SK-N-SH (cell line): ENCODE results near the gene TGFB1I1.

Experiments
- EP300 ChIP-seq, 2 experiments: IDR thresholded peaks; 2 replicates each; pipeline versions ENCODE4 v1.4.0 to v1.6.1; 2012; ENCODE audit warnings: borderline replicate concordance in 1 of 2, low read depth in 1 of 2, low read length in 1 of 2
- NRF1 ChIP-seq: IDR thresholded peaks from 2 replicates; pipeline ENCODE4 v1.6.1; 2012; ENCODE audit warnings: low read depth, mild to moderate bottlenecking, low read length
- RAD21 ChIP-seq: IDR thresholded peaks from 2 replicates; pipeline ENCODE4 v1.6.1; 2012; ENCODE audit warnings: mild to moderate bottlenecking, low read length
- RCOR1 ChIP-seq: fragments of 150-350 bp; IDR thresholded peaks from 2 replicates; pipeline ENCODE4 v1.6.1; 2017; ENCODE audit warnings: antibody characterized with exemption, low read length
- RXRA ChIP-seq: IDR thresholded peaks from 2 replicates; pipeline ENCODE4 v1.4.0; 2012; ENCODE audit warnings: low read depth, mild to moderate bottlenecking, borderline replicate concordance
- TEAD4 ChIP-seq: IDR thresholded peaks from 2 replicates; pipeline ENCODE4 v1.4.0; 2012; ENCODE audit warnings: mild to moderate bottlenecking, borderline replicate concordance; ENCODE audit not compliant: insufficient read depth
- USF2 ChIP-seq: fragments of 150-350 bp; IDR thresholded peaks from 2 replicates; pipeline ENCODE4 v1.6.1; 2017; ENCODE audit warnings: antibody characterized with exemption, low read length, low read depth, borderline replicate concordance
- TF ChIP-seq, protein P1 (sequence below): fragments of 200-600 bp; sonication (generic); IDR thresholded peaks from 2 replicates; pipeline ENCODE4 v1.6.1; 2017; ENCODE audit warnings: antibody characterized with exemption, mild to moderate bottlenecking, moderate library complexity

- TF ChIP-seq NRF1 (no peak), EP300 (IDR thresholded peaks at IDR 0.05; ENCODE audit: borderline replicate concordance in 1 of 2, low read depth in 1 of 2, low read length in 1 of 2) (no peak), TEAD4 (no peak), RAD21 (no peak), RXRA (no peak), RCOR1 (no peak), USF2 (no peak)
- TF ChIP-seq, protein P1, sequence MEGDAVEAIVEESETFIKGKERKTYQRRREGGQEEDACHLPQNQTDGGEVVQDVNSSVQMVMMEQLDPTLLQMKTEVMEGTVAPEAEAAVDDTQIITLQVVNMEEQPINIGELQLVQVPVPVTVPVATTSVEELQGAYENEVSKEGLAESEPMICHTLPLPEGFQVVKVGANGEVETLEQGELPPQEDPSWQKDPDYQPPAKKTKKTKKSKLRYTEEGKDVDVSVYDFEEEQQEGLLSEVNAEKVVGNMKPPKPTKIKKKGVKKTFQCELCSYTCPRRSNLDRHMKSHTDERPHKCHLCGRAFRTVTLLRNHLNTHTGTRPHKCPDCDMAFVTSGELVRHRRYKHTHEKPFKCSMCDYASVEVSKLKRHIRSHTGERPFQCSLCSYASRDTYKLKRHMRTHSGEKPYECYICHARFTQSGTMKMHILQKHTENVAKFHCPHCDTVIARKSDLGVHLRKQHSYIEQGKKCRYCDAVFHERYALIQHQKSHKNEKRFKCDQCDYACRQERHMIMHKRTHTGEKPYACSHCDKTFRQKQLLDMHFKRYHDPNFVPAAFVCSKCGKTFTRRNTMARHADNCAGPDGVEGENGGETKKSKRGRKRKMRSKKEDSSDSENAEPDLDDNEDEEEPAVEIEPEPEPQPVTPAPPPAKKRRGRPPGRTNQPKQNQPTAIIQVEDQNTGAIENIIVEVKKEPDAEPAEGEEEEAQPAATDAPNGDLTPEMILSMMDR, result no peak
Observed at GRCh38 chr16:31487720-31488467, 15.9 kb downstream of the TGFB1I1 start.
